Upper lobe of left lung (tissue), 6 donors: ENCODE data around the gene CLEC20A. TPM values are rescaled to one million over a fixed set of nuclear protein-coding genes. Genes with fewer than 3 reads are reported as not detected.

Experiments used
- ATAC-seq, 2 donors: fragments of 200-7000 bp; cut with Tn5 transposase; one replicate each; pipeline ENCODE4 v1.9.1; 2022; ENCODE audit warnings: mild to moderate bottlenecking in 2 of 2, moderate library complexity in 2 of 2; ENCODE audit not compliant: low FRiP score in 2 of 2
- DNase-seq, 2 donors: peaks; one replicate each; pipeline ENCODE4 v3.0.0-alpha.2; 2019 to 2020
- H3K27ac ChIP-seq, 4 donors: fragments of 200-600 bp; sonication (generic); one replicate each; pipeline ENCODE4 v1.5.1; 2016 to 2019
- H3K27me3 ChIP-seq, 4 donors: fragments of 200-600 bp; sonication (generic); one replicate each; pipeline ENCODE4 v1.5.1; 2017 to 2019
- H3K36me3 ChIP-seq, 4 donors: fragments of 200-600 bp; sonication (generic); one replicate each; pipeline ENCODE4 v1.5.1; 2016 to 2019
- H3K4me1 ChIP-seq, 4 donors: fragments of 200-600 bp; sonication (generic); one replicate each; pipeline ENCODE4 v1.5.1; 2018 to 2019
- H3K4me3 ChIP-seq, 4 donors: fragments of 200-600 bp; sonication (generic); one replicate each; pipeline ENCODE4 v1.5.1; 2017 to 2019; ENCODE audit warnings: mild to moderate bottlenecking in 2 of 4, moderate library complexity in 1 of 4
- H3K9me3 ChIP-seq, 4 donors: fragments of 200-600 bp; sonication (generic); one replicate each; pipeline ENCODE4 v1.5.1; 2018 to 2019
- EP300 ChIP-seq, 4 donors: sonication (generic); formaldehyde crosslinking; IDR thresholded peaks; one replicate each; pipeline ENCODE4 v1.5.1; 2017; ENCODE audit warnings: antibody characterized with exemption in 4 of 4, control low read depth in 2 of 4
- POLR2A ChIP-seq, 4 donors: fragments of 450-650 bp; IDR thresholded peaks; one replicate each; pipeline ENCODE4 v1.5.1; 2016 to 2017; ENCODE audit warnings: antibody characterized with exemption in 4 of 4, mild to moderate bottlenecking in 2 of 4
- POLR2AphosphoS5 ChIP-seq, 2 donors: sonication (generic); formaldehyde crosslinking; IDR thresholded peaks; one replicate each; pipeline ENCODE4 v1.5.1; 2017; ENCODE audit warnings: antibody characterized with exemption in 2 of 2
- WGBS, 2 donors: methylation state at CpG; one replicate each; pipeline ENCODE4 v1.1.5; 2017 to 2018; 5-methylcytosine and 5-hydroxymethylcytosine counted together
- total RNA-seq, 6 donors: library from RNA; depleted of rRNA in 4 of 6; stranded (reverse); fragments of >200 nt in 4 of 6; gene quantifications; one replicate each; pipeline versions ENCODE4 v1.1.0 to v1.2.1, GENCODE V29; 2016 to 2021
- TF ChIP-seq, protein P1 (sequence below), 6 experiments: fragments of 450-650 bp in 4 of 6; fragments of 200-600 bp in 2 of 6; sonication (generic) in 2 of 6; IDR thresholded peaks; one replicate each; pipeline ENCODE4 v1.5.1; 2016 to 2019; ENCODE audit warnings: antibody characterized with exemption in 6 of 6
- donor health status: DM: no; HTN: no; CAD: no; lungs with moderate emphysema.
- donor health status: DM: no; HTN: yes; CAD: no; lungs with severe emphysema.

CLEC20A gene
- total RNA-seq, 6 donors from 2014 or later = not detected

DNA sequence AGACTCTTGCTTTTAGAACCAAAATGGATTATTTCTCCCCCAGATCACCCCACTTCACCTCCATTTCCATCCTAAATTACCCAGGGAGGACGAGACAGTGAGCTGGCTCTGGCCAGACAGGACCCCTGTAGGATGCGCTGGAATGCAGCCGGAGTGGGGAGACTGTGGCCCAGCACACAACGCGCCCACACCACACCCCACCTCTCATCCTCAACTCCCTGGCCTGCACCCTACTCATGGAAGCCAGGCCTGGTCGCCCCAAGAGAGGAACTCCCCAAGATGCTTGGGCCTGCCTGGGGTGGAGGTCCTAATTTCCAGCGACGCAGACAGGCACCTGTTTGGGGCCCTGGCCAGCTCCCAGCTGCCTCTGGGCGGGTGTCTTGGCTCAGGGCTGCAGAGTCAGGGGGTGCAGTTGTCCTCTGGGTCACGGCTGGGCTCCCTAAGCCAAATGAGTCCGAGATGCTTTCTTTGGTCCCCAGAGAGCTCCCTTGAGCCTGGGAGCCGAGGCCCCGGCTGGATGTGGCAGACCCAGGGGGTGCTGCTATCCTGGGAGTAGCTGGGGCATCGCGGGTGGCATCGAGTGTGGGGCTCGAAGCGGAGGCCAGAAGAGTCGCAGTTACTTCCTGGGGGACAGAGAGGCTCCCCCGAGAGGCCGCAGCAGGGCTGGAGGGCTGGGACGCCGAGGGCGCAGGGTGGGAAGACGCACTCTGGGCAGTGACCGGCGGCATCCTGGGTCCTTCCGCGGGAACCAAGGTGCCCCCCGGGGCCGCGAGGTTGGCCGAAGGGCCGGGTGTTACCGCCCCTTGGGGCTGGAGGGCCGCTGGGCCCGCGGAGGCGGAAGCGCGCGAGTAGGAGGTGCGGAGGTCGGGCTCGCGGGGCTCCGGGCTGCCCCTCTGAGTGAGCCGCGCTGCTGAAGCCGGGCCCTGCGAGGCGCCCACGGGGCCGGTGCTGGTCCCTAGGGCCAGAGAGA is 10.4 kb downstream of the CLEC20A start:
- Histone ChIP-seq H3K4me3 (peak overlapping the region in 3 of 4 donors; percentile 25 to 43 (median 38)), H3K4me1 (peaks cover 0 to 15% (median 4%) of the 10 kb centered on the region in 4 donors), H3K27ac (no peak overlapping the region), H3K27me3 (no peaks in the 10 kb centered on the region), H3K36me3 (no peaks in the 10 kb centered on the region), H3K9me3 (no peaks in the 10 kb centered on the region)
- DNase-seq = peak in 1 of 2 donors; percentile 88
- TF ChIP-seq, protein P1, sequence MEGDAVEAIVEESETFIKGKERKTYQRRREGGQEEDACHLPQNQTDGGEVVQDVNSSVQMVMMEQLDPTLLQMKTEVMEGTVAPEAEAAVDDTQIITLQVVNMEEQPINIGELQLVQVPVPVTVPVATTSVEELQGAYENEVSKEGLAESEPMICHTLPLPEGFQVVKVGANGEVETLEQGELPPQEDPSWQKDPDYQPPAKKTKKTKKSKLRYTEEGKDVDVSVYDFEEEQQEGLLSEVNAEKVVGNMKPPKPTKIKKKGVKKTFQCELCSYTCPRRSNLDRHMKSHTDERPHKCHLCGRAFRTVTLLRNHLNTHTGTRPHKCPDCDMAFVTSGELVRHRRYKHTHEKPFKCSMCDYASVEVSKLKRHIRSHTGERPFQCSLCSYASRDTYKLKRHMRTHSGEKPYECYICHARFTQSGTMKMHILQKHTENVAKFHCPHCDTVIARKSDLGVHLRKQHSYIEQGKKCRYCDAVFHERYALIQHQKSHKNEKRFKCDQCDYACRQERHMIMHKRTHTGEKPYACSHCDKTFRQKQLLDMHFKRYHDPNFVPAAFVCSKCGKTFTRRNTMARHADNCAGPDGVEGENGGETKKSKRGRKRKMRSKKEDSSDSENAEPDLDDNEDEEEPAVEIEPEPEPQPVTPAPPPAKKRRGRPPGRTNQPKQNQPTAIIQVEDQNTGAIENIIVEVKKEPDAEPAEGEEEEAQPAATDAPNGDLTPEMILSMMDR (IDR thresholded peaks at IDR 0.05) = no peak
- TF ChIP-seq EP300 (IDR thresholded peaks at IDR 0.05) (no peak), POLR2A (IDR thresholded peaks at IDR 0.05) (no peak), POLR2AphosphoS5 (IDR thresholded peaks at IDR 0.05) (no peak)
- 42 to 59% methylated on average over 20 to 39 of the region's 54 CpGs for WGBS, 2 donors
- peak in 1 of 2 donors; percentile 59 for ATAC-seq

DNA sequence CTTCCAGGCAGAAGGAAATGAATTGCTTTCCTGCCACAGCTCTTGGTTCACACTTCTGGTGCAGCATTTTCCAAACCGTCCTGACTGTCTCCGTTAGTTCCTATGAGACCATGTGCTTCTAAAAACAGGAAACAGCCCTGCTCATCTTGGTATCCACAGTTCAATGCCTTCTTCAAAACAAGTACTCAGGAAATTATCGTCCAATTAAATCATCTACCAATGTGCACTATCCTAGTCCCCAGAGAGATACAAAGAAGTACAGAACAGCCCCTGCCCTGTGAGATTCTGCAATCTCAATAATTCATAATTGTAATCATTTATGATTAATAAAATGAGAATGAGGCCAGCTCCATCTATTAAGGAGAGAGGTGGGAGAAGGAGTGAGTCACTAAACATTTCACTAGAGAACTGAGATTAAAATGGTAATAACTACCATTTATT is 11.2 kb downstream of the CLEC20A start:
- Histone ChIP-seq H3K27ac (no peak overlapping the region), H3K27me3 (no peaks in the 10 kb centered on the region), H3K36me3 (no peaks in the 10 kb centered on the region), H3K9me3 (no peaks in the 10 kb centered on the region), H3K4me1 (peaks cover 0 to 15% (median 4%) of the 10 kb centered on the region in 4 donors), H3K4me3 (no peak overlapping the region)
- ATAC-seq = no peak
- TF ChIP-seq POLR2A (IDR thresholded peaks at IDR 0.05) (no peak), POLR2AphosphoS5 (IDR thresholded peaks at IDR 0.05) (no peak), EP300 (IDR thresholded peaks at IDR 0.05) (no peak)
- TF ChIP-seq, protein P1 (IDR thresholded peaks at IDR 0.05) = no peak
- no peak for DNase-seq
- WGBS, 2 donors = 30 to 40% methylated on average over 3 of the region's 3 CpGs

- no peaks in the 10 kb centered on the region for H3K9me3 ChIP-seq
- ATAC-seq (no peak), DNase-seq (no peak)
- H3K27ac ChIP-seq = no peak overlapping the region
- H3K36me3 ChIP-seq = peaks cover 0 to 5% (median 0%) of the 10 kb centered on the region in 4 donors
- H3K4me3 ChIP-seq = no peak overlapping the region
- H3K4me1 ChIP-seq = peaks cover 0 to 15% (median 4%) of the 10 kb centered on the region in 4 donors
- TF ChIP-seq POLR2AphosphoS5 (IDR thresholded peaks at IDR 0.05) = no peak
- no peak for TF ChIP-seq EP300 (IDR thresholded peaks at IDR 0.05)
- TF ChIP-seq POLR2A (IDR thresholded peaks at IDR 0.05) = no peak
- TF ChIP-seq, protein P1 (IDR thresholded peaks at IDR 0.05) = no peak
- WGBS, 2 donors = 45 to 62% methylated on average over 3 of the region's 3 CpGs
- no peaks in the 10 kb centered on the region for H3K27me3 ChIP-seq
Observed at GRCh38 chr1:178484698-178485225, 12.0 kb downstream of the CLEC20A start.

GRCh38 chr1:178483251-178483957 is 13.4 kb downstream of the CLEC20A start:
- no peak overlapping the region for H3K4me3 ChIP-seq
- peaks cover 0 to 15% (median 4%) of the 10 kb centered on the region in 4 donors for H3K4me1 ChIP-seq
- DNase-seq (peak in 1 of 2 donors; percentile 20), ATAC-seq (no peak)
- H3K9me3 ChIP-seq = no peaks in the 10 kb centered on the region
- peaks cover 0 to 9% (median 0%) of the 10 kb centered on the region in 4 donors for H3K36me3 ChIP-seq
- H3K27me3 ChIP-seq = no peaks in the 10 kb centered on the region
- WGBS, 2 donors = 88 to 90% methylated on average over 5 of the region's 5 CpGs
- no peak for TF ChIP-seq POLR2A (IDR thresholded peaks at IDR 0.05)
- TF ChIP-seq EP300 (IDR thresholded peaks at IDR 0.05) = no peak
- TF ChIP-seq, protein P1 (IDR thresholded peaks at IDR 0.05) = no peak
- TF ChIP-seq POLR2AphosphoS5 (IDR thresholded peaks at IDR 0.05) = no peak
- no peak overlapping the region for H3K27ac ChIP-seq
